ENCODE results near the gene SOX2.

DNA sequence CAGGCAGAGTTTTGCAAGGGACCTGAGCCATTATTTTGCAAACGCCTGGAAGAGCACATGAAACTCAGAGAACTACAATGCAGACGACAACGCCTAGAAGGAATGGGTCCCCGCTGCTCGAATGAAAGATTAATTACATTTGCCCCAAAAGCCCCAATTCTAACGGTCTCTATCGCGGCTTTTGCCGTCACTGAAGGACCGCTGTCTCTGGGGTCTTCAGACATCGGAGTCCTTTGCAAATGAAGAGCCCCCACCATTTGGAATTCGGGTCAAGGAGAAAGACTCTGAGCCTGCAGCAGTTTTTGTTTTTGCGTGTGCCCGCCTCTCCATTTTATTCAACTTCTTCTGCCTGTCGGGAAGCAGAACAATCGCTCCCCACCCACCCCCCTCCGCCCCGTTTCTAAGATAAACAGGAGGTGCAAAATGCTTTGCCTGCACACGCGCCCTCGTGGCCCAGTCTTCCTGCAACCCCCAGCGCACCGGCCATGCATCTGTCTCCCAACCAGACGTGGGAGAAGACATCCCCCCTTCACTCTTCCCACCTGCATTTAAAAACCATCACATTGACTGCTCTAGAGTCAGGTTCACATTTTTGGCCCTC, 13.5 kb downstream of the SOX2 start:
- TF ChIP-seq POLR2A (IDR thresholded peaks at IDR 0.05; ENCODE audit: low read depth, low read length) (no peak), TAF1 (IDR thresholded peaks at IDR 0.05; ENCODE audit: low read depth, low read length) (no peak)
